K562 (cell line): ENCODE data around the gene HOTAIR.

ENCODE experiments used
- ARID2 ChIP-seq: fragments of 450-650 bp; IDR thresholded peaks from 2 replicates; pipeline ENCODE4 v1.6.1; 2017; ENCODE audit warnings: antibody characterized with exemption, mild to moderate bottlenecking
- UBTF ChIP-seq, 2 experiments: IDR thresholded peaks; 2 replicates each; pipeline ENCODE4 v1.6.1; 2012; ENCODE audit warnings: improper control_type of control experiment in 2 of 2, low read depth in 2 of 2, low read length in 2 of 2, borderline replicate concordance in 1 of 2
- ZNF318 ChIP-seq, 2 experiments: fragments of 450-650 bp; IDR thresholded peaks; 2 replicates each; pipeline ENCODE4 v1.6.1; 2016; ENCODE audit warnings: mild to moderate bottlenecking in 2 of 2, borderline replicate concordance in 1 of 2, low read depth in 1 of 2, moderate library complexity in 1 of 2
- TF ChIP-seq, protein P1 (sequence below): fragments of 250-450 bp; sonication (Bioruptor Pico); IDR thresholded peaks from 2 replicates; pipeline ENCODE4 v1.5.0; 2021

GRCh38 chr12:53975479-53976152 lies 862 bp upstream of the HOTAIR start:
- TF ChIP-seq ZNF318 (IDR thresholded peaks at IDR 0.05; ENCODE audit: borderline replicate concordance in 1 of 2, low read depth in 1 of 2) (no peak), ARID2 (no peak), UBTF (IDR thresholded peaks at IDR 0.05; ENCODE audit: borderline replicate concordance in 1 of 2, low read depth in 2 of 2, low read length in 2 of 2) (no peak)
- TF ChIP-seq, protein P1, sequence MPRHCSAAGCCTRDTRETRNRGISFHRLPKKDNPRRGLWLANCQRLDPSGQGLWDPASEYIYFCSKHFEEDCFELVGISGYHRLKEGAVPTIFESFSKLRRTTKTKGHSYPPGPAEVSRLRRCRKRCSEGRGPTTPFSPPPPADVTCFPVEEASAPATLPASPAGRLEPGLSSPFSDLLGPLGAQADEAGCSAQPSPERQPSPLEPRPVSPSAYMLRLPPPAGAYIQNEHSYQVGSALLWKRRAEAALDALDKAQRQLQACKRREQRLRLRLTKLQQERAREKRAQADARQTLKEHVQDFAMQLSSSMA (CRISPR knock-in tag): no peak
